Neuronal stem cell (in vitro differentiated cells): ENCODE measurements around the gene PLOD2.

ENCODE experiments used
- DNase-seq: peaks from one replicate; pipeline ENCODE4 v3.0.0-alpha.2; 2013; ENCODE audit warnings: low spot score
- H2AFZ ChIP-seq: one replicate; pipeline ENCODE4 v1.6.1; 2013; ENCODE audit warnings: mild to moderate bottlenecking, low read length, inconsistent platforms
- H2AK5ac ChIP-seq: 2 replicates; pipeline ENCODE4 v1.6.1; 2013; ENCODE audit warnings: low read depth, mild to moderate bottlenecking, inconsistent platforms, low read length, moderate library complexity, mixed read lengths
- H2BK120ac ChIP-seq: 2 replicates; pipeline ENCODE4 v1.6.1; 2013; ENCODE audit warnings: low read depth, mild to moderate bottlenecking, inconsistent platforms, low read length, moderate library complexity, mixed read lengths
- H2BK12ac ChIP-seq: one replicate; pipeline ENCODE4 v1.6.1; 2013; ENCODE audit warnings: low read length, inconsistent platforms
- H2BK15ac ChIP-seq: 2 replicates; pipeline ENCODE4 v1.6.1; 2013; ENCODE audit warnings: mild to moderate bottlenecking, low read length, inconsistent platforms, mixed read lengths
- H2BK5ac ChIP-seq: one replicate; pipeline ENCODE4 v1.6.1; 2013; ENCODE audit warnings: inconsistent platforms, mild to moderate bottlenecking, low read length, moderate library complexity
- H3K14ac ChIP-seq: one replicate; pipeline ENCODE4 v1.6.1; 2013; ENCODE audit warnings: low read length, inconsistent platforms
- H3K18ac ChIP-seq: 2 replicates; pipeline ENCODE4 v1.6.1; 2013; ENCODE audit warnings: low read length, inconsistent platforms
- H3K23ac ChIP-seq: 2 replicates; pipeline ENCODE4 v1.6.1; 2013; ENCODE audit warnings: low read depth, mild to moderate bottlenecking, mixed read lengths, low read length, inconsistent platforms; ENCODE audit not compliant: poor library complexity
- H3K27ac ChIP-seq: replicated peaks from 3 replicates; pipeline ENCODE4 v1.5.1; 2013; ENCODE audit warnings: low read length, inconsistent platforms
- H3K27me3 ChIP-seq, 3 experiments: 2 replicates each; pipeline ENCODE4 v1.6.1; 2013; ENCODE audit warnings: low read length in 3 of 3, mild to moderate bottlenecking in 2 of 3, inconsistent platforms in 1 of 3, low read depth in 1 of 3, mixed read lengths in 1 of 3, moderate library complexity in 1 of 3; ENCODE audit not compliant: control insufficient read depth in 3 of 3, insufficient read depth in 3 of 3
- H3K36me3 ChIP-seq, 2 donors: replicated peaks in 1 of 2; 2 replicates each; pipeline ENCODE4 v1.6.1; 2013; ENCODE audit warnings: low read length in 2 of 2; ENCODE audit not compliant: control insufficient read depth in 2 of 2, insufficient read depth in 2 of 2
- H3K4ac ChIP-seq: 2 replicates; pipeline ENCODE4 v1.6.1; 2013; ENCODE audit warnings: inconsistent platforms, mild to moderate bottlenecking, low read length, moderate library complexity
- H3K4me1 ChIP-seq, 2 donors: 1 replicate in 1 of 2; 2 replicates in 1 of 2; pipeline ENCODE4 v1.6.1; 2013; ENCODE audit warnings: low read length in 2 of 2, low read depth in 1 of 2; ENCODE audit not compliant: control insufficient read depth in 2 of 2, insufficient read depth in 1 of 2
- H3K4me2 ChIP-seq: one replicate; pipeline ENCODE4 v1.6.1; 2013; ENCODE audit warnings: mild to moderate bottlenecking, low read length, inconsistent platforms; ENCODE audit not compliant: insufficient read depth, poor library complexity, severe bottlenecking
- H3K4me3 ChIP-seq, 2 donors: 2 replicates each; pipeline ENCODE4 v1.5.1; 2013; ENCODE audit warnings: low read length in 2 of 2, mild to moderate bottlenecking in 2 of 2, inconsistent platforms in 1 of 2, moderate library complexity in 1 of 2
- H3K79me1 ChIP-seq: one replicate; pipeline ENCODE4 v1.6.1; 2013; ENCODE audit warnings: low read depth, mild to moderate bottlenecking, inconsistent platforms, low read length, moderate library complexity
- H3K9ac ChIP-seq: one replicate; pipeline ENCODE4 v1.6.1; 2013; ENCODE audit warnings: mild to moderate bottlenecking, low read depth, low read length, inconsistent platforms; ENCODE audit not compliant: poor library complexity
- H3K9me3 ChIP-seq, 2 donors: replicated peaks in 1 of 2; 2 replicates each; pipeline versions ENCODE3 to v1.6.1; 2013; ENCODE audit warnings: low read length in 2 of 2, mild to moderate bottlenecking in 2 of 2, inconsistent platforms in 1 of 2, low read depth in 1 of 2, mixed read lengths in 1 of 2, moderate library complexity in 1 of 2; ENCODE audit not compliant: control insufficient read depth in 2 of 2, insufficient read depth in 1 of 2
- H4K8ac ChIP-seq: one replicate; pipeline ENCODE4 v1.6.1; 2013; ENCODE audit warnings: low read depth, mild to moderate bottlenecking, inconsistent platforms, low read length, moderate library complexity
- H4K91ac ChIP-seq: one replicate; pipeline ENCODE4 v1.6.1; 2013; ENCODE audit warnings: low read length, low read depth, mild to moderate bottlenecking, inconsistent platforms; ENCODE audit not compliant: poor library complexity
- WGBS, 2 donors: extraction: QIAGEN DNeasy Blood & Tissue Kit; methylation state at CpG; one replicate each; pipeline ENCODE4 v1.1.7; 2013; ENCODE audit warnings: missing lambda C conversion rate in 2 of 2, mixed read lengths in 1 of 2; ENCODE audit not compliant: insufficient read length in 2 of 2, insufficient replicate concordance in 1 of 2; ENCODE audit errors: extremely low coverage in 2 of 2; 5-methylcytosine and 5-hydroxymethylcytosine counted together

The PLOD2 gene

GRCh38 chr3:146199762-146200161 is 38.8 kb upstream of the PLOD2 start:
- DNase-seq, result no peak
- no peak overlapping the region for H2BK15ac ChIP-seq
- H2AK5ac ChIP-seq, result no peak overlapping the region
- no peak overlapping the region for H2BK5ac ChIP-seq
- no peak overlapping the region for H2AFZ ChIP-seq
- H2BK120ac ChIP-seq, result no peak overlapping the region
- no peaks in the 10 kb centered on the region for H3K9me3 ChIP-seq
- no peaks in the 10 kb centered on the region for H3K79me1 ChIP-seq
- H3K4ac ChIP-seq, result no peak overlapping the region
- no peak overlapping the region for H3K23ac ChIP-seq
- H3K18ac ChIP-seq, result no peak overlapping the region
- H3K4me3 ChIP-seq, result no peak overlapping the region
- H4K8ac ChIP-seq, result no peak overlapping the region
- H3K36me3 ChIP-seq, result no peaks in the 10 kb centered on the region
- no peak overlapping the region for H3K27ac ChIP-seq
- no peak overlapping the region for H2BK12ac ChIP-seq
- H3K14ac ChIP-seq, result no peak overlapping the region
- no peak overlapping the region for H3K9ac ChIP-seq
- no peaks in the 10 kb centered on the region for H3K27me3 ChIP-seq
- H3K4me1 ChIP-seq, result no peaks in the 10 kb centered on the region
- no peak overlapping the region for H3K4me2 ChIP-seq
- H4K91ac ChIP-seq, result no peak overlapping the region
- WGBS, 2 donors, result no CpG with 5 or more reads among the region's 5 CpGs

GRCh38 chr3:146196789-146197188 is 35.8 kb upstream of the PLOD2 start:
- no CpG with 5 or more reads among the region's 2 CpGs for WGBS, 2 donors
- Histone ChIP-seq H3K4ac (no peak overlapping the region), H3K14ac (no peak overlapping the region), H3K9ac (no peak overlapping the region), H3K27ac (no peak overlapping the region), H3K4me3 (no peak overlapping the region), H4K91ac (no peak overlapping the region), H2AFZ (no peak overlapping the region), H3K4me1 (no peaks in the 10 kb centered on the region), H3K36me3 (no peaks in the 10 kb centered on the region), H2AK5ac (no peak overlapping the region), H3K23ac (no peak overlapping the region), H2BK120ac (no peak overlapping the region), H3K4me2 (no peak overlapping the region), H2BK5ac (no peak overlapping the region), H3K79me1 (no peaks in the 10 kb centered on the region), H2BK12ac (no peak overlapping the region), H3K27me3 (no peaks in the 10 kb centered on the region), H3K9me3 (no peaks in the 10 kb centered on the region), H4K8ac (no peak overlapping the region), H3K18ac (no peak overlapping the region), H2BK15ac (no peak overlapping the region)
- DNase-seq, result no peak

GRCh38 chr3:146195605-146196004 is 34.6 kb upstream of the PLOD2 start:
- Histone ChIP-seq H2AFZ (no peak overlapping the region), H4K8ac (no peak overlapping the region), H3K14ac (no peak overlapping the region), H2BK12ac (no peak overlapping the region), H3K4me3 (no peak overlapping the region), H3K79me1 (no peaks in the 10 kb centered on the region), H3K18ac (no peak overlapping the region), H3K27ac (no peak overlapping the region), H2AK5ac (no peak overlapping the region), H2BK5ac (no peak overlapping the region), H3K27me3 (no peaks in the 10 kb centered on the region), H3K4me1 (no peaks in the 10 kb centered on the region), H3K23ac (no peak overlapping the region), H3K9me3 (no peaks in the 10 kb centered on the region), H3K9ac (no peak overlapping the region), H3K4me2 (no peak overlapping the region), H4K91ac (no peak overlapping the region), H2BK15ac (no peak overlapping the region), H2BK120ac (no peak overlapping the region), H3K36me3 (no peaks in the 10 kb centered on the region), H3K4ac (no peak overlapping the region)
- WGBS, 2 donors, result no CpG with 5 or more reads among the region's 4 CpGs
- DNase-seq, result no peak

GRCh38 chr3:146195030-146195429 is 34.0 kb upstream of the PLOD2 start:
- H3K9me3 ChIP-seq, result no peaks in the 10 kb centered on the region
- H3K18ac ChIP-seq, result no peak overlapping the region

More at GRCh38 chr3:146195030-146195429, 34.0 kb upstream of the PLOD2 start:
- no peak overlapping the region for H2AK5ac ChIP-seq
- no peak overlapping the region for H3K4ac ChIP-seq
- H3K27me3 ChIP-seq, result no peaks in the 10 kb centered on the region
- no peak overlapping the region for H4K91ac ChIP-seq
- no peak overlapping the region for H3K27ac ChIP-seq
- H2BK12ac ChIP-seq, result no peak overlapping the region
- no peak overlapping the region for H4K8ac ChIP-seq
- no peak overlapping the region for H2BK5ac ChIP-seq
- H3K14ac ChIP-seq, result no peak overlapping the region
- no peaks in the 10 kb centered on the region for H3K79me1 ChIP-seq
- H3K4me2 ChIP-seq, result no peak overlapping the region
- no peak overlapping the region for H3K23ac ChIP-seq
- no peaks in the 10 kb centered on the region for H3K36me3 ChIP-seq
- H2BK15ac ChIP-seq, result no peak overlapping the region
- no peak overlapping the region for H2AFZ ChIP-seq
- no CpG with 5 or more reads among the region's 3 CpGs for WGBS, 2 donors
- H3K4me1 ChIP-seq, result no peaks in the 10 kb centered on the region
- no peak overlapping the region for H2BK120ac ChIP-seq
- no peak for DNase-seq
- H3K9ac ChIP-seq, result no peak overlapping the region
- H3K4me3 ChIP-seq, result no peak overlapping the region
